GM13976 (cell line): Measurements from ENCODE around the gene KDM6B.

Experiments
- DNase-seq: peaks from one replicate; pipeline ENCODE4 v3.0.0; 2012; ENCODE audit warnings: low spot score
- in situ Hi-C: fragments of 300-500 bp; cut with MboI; formaldehyde crosslinking; loops from one replicate; pipeline ENCODE4 v1.12.0; 2022; ENCODE audit warnings: low sequenced_read_pairs, mixed read lengths, inconsistent platforms; ENCODE audit not compliant: unreplicated experiment
- TF ChIP-seq, protein P1 (sequence below): IDR thresholded peaks from 2 replicates; pipeline ENCODE4 v1.5.1; 2012; ENCODE audit warnings: borderline replicate concordance, mild to moderate bottlenecking; ENCODE audit not compliant: insufficient read depth; ENCODE audit errors: extremely low read depth, missing control alignments, control extremely low read depth

Gene KDM6B

DNA sequence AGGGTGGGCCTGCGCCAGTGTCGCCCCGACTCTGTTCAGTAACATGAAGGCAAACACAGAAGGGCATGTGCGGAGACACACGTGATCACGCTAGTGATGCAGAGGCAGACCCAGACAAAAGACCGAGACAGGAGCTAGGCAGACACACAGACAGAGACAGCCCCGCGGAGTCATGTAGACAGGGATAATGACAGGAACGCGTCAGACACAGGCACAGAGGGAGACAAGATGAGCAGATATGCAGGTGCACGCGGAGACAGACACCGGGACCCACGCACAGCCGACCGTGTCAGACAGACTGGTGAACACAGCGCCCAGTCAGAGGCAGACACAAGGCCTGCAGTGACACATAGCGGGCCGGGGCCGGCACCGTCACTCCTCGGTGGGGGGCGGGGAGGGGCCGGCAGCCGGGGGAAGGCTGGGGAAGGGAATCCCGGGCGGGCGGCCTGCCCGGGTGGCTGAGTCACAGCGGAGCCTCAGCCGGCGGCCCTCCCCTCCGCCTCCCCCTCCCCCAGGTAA, 7.4 kb downstream of the KDM6B start:
- DNase-seq = peak; percentile 60
- TF ChIP-seq, protein P1, sequence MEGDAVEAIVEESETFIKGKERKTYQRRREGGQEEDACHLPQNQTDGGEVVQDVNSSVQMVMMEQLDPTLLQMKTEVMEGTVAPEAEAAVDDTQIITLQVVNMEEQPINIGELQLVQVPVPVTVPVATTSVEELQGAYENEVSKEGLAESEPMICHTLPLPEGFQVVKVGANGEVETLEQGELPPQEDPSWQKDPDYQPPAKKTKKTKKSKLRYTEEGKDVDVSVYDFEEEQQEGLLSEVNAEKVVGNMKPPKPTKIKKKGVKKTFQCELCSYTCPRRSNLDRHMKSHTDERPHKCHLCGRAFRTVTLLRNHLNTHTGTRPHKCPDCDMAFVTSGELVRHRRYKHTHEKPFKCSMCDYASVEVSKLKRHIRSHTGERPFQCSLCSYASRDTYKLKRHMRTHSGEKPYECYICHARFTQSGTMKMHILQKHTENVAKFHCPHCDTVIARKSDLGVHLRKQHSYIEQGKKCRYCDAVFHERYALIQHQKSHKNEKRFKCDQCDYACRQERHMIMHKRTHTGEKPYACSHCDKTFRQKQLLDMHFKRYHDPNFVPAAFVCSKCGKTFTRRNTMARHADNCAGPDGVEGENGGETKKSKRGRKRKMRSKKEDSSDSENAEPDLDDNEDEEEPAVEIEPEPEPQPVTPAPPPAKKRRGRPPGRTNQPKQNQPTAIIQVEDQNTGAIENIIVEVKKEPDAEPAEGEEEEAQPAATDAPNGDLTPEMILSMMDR = no peak
- in situ Hi-C loops = no loop called here

DNA sequence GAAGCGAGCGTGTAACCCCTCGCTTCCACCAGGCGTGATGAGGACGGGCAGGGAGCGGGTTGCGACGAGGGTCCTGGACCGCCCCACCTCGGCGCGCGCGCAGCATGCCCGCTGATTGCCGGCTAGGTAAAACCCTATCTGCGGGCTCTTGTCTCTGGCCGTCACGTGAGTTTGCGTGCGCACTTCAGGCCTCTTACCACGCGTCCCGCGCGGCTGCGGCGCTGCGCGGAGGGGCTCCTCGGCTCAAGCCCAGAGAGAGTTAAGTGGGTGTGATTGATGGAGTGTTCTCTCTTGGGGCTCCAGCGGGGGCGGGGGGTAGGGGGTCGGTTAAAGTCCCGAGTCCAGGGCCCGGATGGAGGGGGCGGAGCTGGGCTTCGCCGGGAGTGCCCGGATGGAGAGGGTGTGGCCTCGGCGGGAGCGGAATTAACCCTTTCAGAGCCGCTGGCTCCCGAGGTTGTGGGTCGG, 7.9 kb downstream of the KDM6B start:
- in situ Hi-C loops = no loop called here
- TF ChIP-seq, protein P1 = no peak
- peak; percentile 83 for DNase-seq

DNA sequence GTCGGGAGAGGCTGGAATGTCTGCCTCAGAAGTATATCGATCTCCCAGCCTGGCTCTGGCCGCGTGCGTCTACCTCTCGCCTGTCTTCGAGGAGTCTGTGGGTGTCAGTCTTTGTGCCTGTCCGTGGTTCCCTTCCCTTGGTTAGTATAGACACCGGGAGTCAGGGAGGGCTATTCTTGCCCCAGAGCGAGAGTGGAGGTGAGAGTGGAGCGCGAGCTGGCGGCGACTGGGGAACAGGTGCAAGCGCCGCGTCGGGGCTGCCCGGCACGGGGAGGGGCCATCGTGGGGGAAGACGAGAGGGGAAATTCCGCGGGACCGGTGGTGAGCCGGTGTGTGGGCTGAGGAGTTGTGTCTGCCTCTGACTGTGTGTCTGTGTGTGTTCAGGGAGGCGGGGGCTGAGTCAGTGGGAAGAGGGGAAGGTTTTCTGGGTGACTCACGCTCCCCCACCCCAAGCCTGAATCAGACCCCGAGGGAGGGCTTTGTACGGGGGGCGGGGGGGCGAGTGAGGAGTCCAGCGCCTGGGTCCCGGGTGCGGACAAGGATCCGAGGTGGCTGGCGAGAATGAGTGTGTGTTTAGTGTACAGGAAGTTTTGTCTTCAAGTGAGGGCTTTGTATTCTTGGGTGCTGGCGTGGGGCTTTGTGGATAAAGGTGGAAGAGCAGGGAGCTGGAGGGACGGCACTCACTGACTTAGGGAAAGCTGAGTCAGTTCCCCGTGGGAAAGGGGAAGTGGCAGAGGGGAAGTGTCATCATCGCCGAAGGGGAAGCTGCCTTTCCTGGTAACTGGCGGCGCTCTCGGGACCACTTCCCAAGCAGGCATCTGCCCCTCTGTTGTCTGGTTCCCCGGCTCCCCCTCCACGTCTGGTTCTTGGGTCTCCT, 8.6 kb downstream of the KDM6B start:
- peak; percentile 82 for DNase-seq
- TF ChIP-seq, protein P1 = no peak
- in situ Hi-C loops = no loop called here

DNA sequence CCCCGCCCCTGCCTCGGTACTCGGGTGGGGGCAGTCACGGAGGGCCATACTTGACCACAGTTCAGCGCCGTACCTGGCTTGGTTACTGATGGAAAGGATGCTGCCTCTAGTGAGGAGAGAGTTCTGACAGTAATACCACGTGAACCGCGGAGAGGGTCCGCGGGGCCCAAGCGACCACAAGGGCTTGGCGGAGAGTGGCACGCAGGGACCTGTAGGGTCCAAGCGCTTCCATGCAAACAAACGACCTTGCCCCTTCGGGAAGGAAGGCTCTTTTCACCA, 9.2 kb downstream of the KDM6B start:
- DNase-seq = no peak
- in situ Hi-C loops = no loop called here
- TF ChIP-seq, protein P1 = no peak

DNA sequence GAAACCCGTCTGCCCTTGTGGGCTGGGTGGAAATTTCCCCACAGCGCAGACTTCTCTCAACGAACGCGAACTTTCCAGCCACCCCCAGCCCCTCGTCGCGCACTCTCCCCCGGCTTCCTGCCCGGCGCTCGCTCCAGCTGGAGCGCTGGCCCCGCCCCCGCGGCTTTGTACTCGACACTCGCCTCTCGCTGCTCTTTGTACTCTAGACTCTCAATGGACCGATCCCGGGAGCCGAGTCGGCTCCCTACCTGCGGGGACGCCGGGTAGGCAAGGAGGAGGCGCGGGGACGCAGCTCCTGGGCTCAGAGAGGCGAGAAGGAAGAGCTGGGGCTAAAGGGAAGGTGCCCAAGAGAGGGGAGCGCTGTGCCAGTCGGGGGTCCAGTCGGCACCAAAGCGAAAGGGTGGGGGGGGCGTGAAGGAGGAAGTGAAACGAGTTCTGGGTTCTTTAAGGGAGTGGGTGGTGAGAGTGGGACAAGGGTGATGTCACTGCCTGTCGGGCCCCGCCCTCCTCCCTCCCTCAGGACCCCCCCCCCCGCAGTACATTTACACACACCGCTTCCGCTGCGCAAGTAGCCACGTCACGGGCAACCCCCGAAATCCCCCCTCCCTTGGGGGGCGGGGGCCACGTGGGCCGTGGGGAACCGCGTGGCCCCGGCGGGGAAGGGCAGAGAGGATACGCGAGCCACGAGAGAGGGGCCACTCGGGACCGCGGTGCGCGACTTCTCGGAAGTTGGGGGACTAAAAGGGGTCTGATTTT, 9.7 kb downstream of the KDM6B start:
- peak; percentile 92 for DNase-seq
- TF ChIP-seq, protein P1 = no peak
- in situ Hi-C loops = no loop called here

DNA sequence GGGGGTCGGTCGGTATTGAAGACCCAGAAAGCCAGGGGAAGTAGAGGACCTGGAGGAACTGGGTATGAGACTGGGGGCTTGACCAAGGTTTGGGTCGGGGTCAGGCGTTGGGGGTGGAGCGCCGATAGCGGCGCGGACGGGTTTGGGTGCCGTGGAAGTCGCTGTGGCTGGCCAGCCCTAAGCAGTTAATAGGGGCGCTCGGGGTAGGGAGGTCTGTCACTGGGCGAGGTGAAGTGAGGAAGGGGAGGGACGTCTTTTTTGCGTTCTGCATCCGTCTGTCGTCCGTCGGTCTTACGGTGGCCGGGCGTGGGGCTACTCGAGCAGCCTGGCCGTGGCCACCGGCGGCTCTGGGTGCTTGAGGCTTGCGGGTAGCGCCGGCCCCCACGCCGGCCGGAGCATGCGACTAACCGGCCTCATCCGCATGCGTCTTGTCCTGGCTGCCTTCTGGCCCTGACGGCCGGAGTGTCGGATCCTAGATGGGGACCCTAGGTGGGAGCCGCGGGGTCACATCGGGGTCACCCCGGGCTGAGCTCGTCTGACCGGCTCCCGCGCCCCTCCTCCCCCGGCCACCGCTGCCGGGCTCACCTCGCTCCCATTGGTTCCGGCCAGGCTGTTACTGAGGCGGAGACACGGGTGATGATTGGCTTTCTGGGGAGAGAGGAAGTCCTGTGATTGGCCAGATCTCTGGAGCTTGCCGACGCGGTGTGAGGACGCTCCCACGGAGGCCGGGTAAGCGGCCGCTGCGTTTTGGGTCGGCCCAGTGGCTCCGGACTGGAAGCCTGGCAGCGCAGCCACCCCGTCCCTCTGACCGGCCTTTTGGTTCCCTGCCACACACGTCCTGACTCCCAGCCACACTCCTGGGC, 10.5 kb downstream of the KDM6B start:
- TF ChIP-seq, protein P1 = no peak
- in situ Hi-C loops = no loop called here
- peak; percentile 93 for DNase-seq
